H1 (cell line): ENCODE results near the gene ANO6. TPM values are rescaled to one million over a fixed set of nuclear protein-coding genes. Genes with fewer than 3 reads are reported as not detected.

ENCODE experiments used
- CHD2 ChIP-seq: IDR thresholded peaks from 2 replicates; pipeline ENCODE4 v1.6.1; 2012; ENCODE audit warnings: low read length, improper control_type of control experiment
- GABPA ChIP-seq: IDR thresholded peaks from 2 replicates; pipeline ENCODE4 v1.6.1; 2011; ENCODE audit warnings: mild to moderate bottlenecking, low read length, moderate library complexity, borderline replicate concordance; ENCODE audit not compliant: insufficient read depth
- TBP ChIP-seq: IDR thresholded peaks from 2 replicates; pipeline ENCODE4 v1.6.1; 2011; ENCODE audit warnings: low read depth, low read length, improper control_type of control experiment
- polyA plus RNA-seq, 7 experiments: library from polyadenylated mRNA; depleted of rRNA in 3 of 7; stranded (reverse) in 5 of 7; unstranded in 2 of 7; fragments of >200 nt in 5 of 7; fragments of 200-250 nt in 2 of 7; gene quantifications; 1 replicate in 5 of 7; 2 replicates in 1 of 7; 4 replicates in 1 of 7; pipeline versions ENCODE4 v1.2.1 to v1.2.3, GENCODE V29; 2011 to 2013; ENCODE audit warnings: missing spikeins in 2 of 7, mixed read lengths in 2 of 7
- total RNA-seq: library from RNA; stranded (reverse); fragmentation: NEBNext Ultra II Directional; extraction: Animal tissue kit (Norgen Biotek cat#: 25700); gene quantifications from 2 replicates; pipeline ENCODE4 v1.2.1, GENCODE V29; 2021
- TF ChIP-seq, protein P1 (sequence below), 3 experiments: IDR thresholded peaks; 1 replicate in 2 of 3; 2 replicates in 1 of 3; pipeline versions ENCODE4 v1.5.1 to v1.6.1; 2011; ENCODE audit warnings: low read length in 3 of 3, mild to moderate bottlenecking in 3 of 3, inconsistent platforms in 2 of 3, low read depth in 1 of 3, moderate library complexity in 1 of 3; ENCODE audit not compliant: insufficient read depth in 1 of 3; ENCODE audit errors: control extremely low read depth in 1 of 3
- TF ChIP-seq, protein P2 (sequence below): IDR thresholded peaks from 2 replicates; pipeline ENCODE4 v1.6.1; 2011; ENCODE audit warnings: low read depth, mild to moderate bottlenecking, low read length; ENCODE audit not compliant: insufficient read depth
- TF ChIP-seq, protein P3 (sequence below): IDR thresholded peaks from 2 replicates; pipeline ENCODE4 v1.6.1; 2012; ENCODE audit warnings: inconsistent platforms

The ANO6 gene
- total and polyA plus RNA-seq, 2 of the 8 experiments (the other 6 are each of a cell fraction or from before 2014, with no cell fraction given) = 15.1 to 39.7 TPM

GRCh38 chr12:45269412-45269751 is 53.5 kb downstream of the ANO6 start (continued):
- TF ChIP-seq, protein P1, sequence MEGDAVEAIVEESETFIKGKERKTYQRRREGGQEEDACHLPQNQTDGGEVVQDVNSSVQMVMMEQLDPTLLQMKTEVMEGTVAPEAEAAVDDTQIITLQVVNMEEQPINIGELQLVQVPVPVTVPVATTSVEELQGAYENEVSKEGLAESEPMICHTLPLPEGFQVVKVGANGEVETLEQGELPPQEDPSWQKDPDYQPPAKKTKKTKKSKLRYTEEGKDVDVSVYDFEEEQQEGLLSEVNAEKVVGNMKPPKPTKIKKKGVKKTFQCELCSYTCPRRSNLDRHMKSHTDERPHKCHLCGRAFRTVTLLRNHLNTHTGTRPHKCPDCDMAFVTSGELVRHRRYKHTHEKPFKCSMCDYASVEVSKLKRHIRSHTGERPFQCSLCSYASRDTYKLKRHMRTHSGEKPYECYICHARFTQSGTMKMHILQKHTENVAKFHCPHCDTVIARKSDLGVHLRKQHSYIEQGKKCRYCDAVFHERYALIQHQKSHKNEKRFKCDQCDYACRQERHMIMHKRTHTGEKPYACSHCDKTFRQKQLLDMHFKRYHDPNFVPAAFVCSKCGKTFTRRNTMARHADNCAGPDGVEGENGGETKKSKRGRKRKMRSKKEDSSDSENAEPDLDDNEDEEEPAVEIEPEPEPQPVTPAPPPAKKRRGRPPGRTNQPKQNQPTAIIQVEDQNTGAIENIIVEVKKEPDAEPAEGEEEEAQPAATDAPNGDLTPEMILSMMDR (IDR thresholded peaks at IDR 0.05; ENCODE audit: control extremely low read depth in 1 of 3, insufficient read depth in 1 of 3, low read depth in 1 of 3, low read length in 3 of 3) = no peak
- no peak for TF ChIP-seq CHD2
- TF ChIP-seq TBP = no peak
- TF ChIP-seq GABPA = no peak
- TF ChIP-seq, protein P2, sequence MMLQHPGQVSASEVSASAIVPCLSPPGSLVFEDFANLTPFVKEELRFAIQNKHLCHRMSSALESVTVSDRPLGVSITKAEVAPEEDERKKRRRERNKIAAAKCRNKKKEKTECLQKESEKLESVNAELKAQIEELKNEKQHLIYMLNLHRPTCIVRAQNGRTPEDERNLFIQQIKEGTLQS = no peak
- TF ChIP-seq, protein P3, sequence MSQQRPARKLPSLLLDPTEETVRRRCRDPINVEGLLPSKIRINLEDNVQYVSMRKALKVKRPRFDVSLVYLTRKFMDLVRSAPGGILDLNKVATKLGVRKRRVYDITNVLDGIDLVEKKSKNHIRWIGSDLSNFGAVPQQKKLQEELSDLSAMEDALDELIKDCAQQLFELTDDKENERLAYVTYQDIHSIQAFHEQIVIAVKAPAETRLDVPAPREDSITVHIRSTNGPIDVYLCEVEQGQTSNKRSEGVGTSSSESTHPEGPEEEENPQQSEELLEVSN = no peak
